DMS153 treated with DMSO at 0.1 percent for 48 hours (cell line): Measurements from ENCODE around the gene CYP17A1.
"Not testable (repeated sequence)": the region's sequence is repeated elsewhere in the genome, so short reads cannot be mapped to it uniquely, and the experiment has no call there.

Source experiments
- DNase-seq: peaks from one replicate; lab custom pipeline; 2025; ENCODE audit not compliant: unreplicated experiment; lab: John Stamatoyannopoulos, UW

CYP17A1 gene, protein sequence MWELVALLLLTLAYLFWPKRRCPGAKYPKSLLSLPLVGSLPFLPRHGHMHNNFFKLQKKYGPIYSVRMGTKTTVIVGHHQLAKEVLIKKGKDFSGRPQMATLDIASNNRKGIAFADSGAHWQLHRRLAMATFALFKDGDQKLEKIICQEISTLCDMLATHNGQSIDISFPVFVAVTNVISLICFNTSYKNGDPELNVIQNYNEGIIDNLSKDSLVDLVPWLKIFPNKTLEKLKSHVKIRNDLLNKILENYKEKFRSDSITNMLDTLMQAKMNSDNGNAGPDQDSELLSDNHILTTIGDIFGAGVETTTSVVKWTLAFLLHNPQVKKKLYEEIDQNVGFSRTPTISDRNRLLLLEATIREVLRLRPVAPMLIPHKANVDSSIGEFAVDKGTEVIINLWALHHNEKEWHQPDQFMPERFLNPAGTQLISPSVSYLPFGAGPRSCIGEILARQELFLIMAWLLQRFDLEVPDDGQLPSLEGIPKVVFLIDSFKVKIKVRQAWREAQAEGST

DNA sequence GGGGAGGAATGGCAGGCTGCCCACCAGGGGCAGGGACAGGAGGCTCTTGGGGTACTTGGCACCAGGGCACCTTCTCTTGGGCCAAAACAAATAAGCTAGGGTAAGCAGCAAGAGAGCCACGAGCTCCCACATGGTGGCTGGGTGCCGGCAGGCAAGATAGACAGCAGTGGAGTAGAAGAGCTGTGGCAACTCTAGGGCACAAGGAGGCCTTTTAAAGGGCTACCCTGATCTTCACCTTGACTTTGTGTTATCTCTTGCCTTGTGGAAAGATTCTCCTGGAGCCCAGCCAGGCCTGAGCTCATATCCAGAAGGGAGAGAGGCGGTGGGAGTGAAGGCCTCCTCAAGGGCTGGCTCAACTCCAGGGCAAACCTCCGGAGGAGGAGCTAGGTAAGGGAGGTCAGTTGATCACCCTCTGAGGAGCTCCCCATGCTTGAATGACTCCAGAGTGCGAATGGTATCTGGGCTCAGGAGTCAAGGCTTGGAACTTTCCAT, at the start of gene CYP17A1:
CYP17A1 (minus strand) TSS at position 184 of the 492 bp plus-strand sequence; CDS start at position 132, 52 bp downstream.
- no peak for DNase-seq

DNA sequence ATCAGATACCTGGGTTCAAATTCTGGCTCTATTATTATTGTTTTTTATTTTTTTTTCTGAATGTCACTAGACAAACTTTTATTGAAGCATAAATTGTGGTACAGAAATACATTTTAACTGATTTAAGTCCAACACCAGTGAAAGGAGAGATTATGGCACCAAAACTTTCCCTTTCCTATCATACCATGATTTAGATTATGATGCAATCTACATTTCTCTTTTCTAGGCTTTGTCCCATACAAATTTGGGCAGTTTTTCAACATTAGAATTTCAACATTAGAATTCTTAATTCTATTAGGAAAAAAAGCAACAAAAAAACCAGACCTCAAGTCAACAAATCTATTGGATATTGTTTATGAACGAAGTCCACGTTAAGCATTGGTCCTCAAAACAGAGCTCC, 43.0 kb upstream of the CYP17A1 start:
- DNase-seq = no peak

DNA sequence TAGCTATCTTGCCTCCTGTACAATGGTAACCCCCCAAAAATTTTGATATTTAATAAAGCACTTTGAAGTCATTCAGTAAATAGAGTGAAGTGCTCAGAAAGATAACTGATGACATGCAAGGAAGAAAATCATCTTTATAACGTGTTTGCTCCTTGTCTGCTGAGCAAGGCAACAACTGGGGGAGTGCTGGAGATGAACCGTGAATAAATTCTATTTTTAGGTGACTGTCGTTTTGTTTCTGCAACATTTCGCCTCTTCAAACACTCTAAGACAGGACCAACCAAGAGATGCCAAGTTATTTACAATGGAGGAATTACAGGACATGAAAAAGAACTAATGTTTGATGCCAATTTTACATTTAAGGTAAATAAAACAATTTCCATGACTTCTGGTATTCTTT, 41.4 kb upstream of the CYP17A1 start:
- DNase-seq = no peak

DNA sequence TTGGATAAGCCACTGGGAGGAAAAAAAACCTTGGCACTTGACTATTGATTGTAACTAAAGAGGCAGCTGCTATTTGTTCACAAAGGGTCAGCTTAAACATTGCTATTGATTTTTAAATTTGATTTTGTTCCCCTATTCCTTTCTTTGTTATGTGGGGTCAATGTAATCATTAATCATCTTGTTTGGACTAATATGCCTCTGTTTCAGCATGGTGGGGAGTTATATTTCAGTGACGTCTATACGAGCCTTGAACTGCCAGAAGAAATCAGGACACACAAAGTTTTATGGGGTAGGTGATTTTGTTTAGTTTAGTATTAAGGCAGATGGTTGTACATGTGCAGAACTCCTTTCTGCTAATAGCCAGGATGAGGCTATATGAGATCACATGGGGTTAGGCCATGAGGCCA, 39.5 kb upstream of the CYP17A1 start:
- DNase-seq = no peak

DNA sequence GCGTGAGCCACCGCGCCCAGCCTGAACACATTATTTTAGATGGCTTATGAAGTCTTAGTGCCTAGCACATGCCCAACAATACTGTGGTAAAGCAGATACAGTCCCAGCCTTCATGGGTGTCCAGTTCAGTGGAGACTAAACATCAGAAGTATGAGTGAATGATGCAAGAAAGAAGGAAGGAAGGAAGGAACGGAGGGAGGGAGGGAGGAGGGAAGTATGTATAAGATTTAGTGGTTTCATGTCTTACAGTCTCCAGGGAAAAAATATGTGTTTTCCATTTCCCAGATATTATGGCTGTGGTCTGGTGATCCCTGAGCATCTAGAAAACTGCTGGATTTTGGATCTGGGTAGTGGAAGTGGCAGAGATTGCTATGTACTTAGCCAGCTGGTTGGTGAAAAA, 35.0 kb upstream of the CYP17A1 start:
- no peak for DNase-seq

DNA sequence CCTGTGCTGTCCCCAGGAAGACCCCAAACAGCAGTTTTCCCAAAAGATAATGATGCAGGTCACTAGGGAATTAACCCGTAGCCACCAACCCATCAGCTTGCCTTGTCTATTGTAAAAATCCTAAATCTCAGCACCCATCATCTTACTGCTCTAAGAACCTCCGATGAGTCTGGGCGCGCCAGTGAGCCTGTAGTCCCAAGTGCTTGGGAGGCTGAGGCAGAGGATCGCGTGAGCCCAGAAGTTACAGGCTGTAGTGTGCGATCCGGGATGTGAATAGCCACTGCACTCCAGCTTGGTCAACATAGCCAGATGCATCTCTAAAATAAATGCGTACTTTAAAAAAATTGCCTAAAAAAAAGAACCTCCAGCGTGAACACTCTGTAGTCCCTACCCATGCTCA, 33.0 kb upstream of the CYP17A1 start:
- DNase-seq = no peak

DNA sequence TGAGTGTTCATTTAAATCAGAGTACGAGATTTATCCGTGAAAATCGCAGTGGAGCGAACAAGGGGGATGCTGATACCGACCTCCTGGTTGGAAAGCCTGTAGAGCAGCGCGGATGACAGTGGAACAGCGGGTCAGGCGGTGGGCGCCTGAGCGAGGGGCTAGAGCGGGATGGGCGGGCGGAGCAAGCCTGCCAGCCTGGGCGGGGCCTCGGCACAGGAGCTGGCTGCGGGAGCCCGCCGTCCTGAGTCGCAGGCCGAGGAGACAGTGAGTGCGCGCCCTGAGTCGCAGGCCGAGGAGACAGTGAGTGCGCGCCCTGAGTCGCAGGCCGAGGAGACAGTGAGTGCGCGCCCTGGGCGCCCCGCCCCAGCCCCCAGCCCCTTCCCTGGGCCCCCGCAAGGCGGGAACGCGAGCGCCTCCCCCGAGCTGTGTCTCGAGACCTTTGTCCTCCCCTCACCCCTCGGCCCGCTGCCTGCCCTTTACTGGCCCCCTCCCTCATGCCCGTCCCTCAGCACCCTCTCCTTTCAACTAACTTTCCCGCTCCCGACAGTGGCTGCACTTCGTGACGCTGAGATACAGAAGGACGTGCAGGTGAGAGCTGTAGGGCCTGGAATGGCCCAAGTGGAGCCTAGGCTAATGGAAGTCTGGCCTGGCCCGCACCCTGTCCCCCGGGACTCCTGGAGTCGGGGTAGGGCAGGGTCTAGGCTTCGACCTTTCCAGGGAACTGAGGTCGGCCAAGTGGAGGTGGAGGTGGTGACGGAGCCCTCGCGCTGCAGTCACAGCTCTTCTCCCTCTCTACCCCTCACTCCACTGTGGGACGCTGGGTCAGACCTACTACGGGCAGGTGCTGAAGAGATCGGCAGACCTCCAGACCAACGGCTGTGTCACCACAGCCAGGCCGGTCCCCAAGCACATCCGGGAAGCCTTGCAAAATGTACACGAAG, 32.3 kb upstream of the CYP17A1 start, which contains the start of gene AS3MT:
AS3MT (plus strand) TSS at position 213 of the 941 bp plus-strand sequence; CDS start at position 336, 123 bp downstream.
- no peak for DNase-seq

DNA sequence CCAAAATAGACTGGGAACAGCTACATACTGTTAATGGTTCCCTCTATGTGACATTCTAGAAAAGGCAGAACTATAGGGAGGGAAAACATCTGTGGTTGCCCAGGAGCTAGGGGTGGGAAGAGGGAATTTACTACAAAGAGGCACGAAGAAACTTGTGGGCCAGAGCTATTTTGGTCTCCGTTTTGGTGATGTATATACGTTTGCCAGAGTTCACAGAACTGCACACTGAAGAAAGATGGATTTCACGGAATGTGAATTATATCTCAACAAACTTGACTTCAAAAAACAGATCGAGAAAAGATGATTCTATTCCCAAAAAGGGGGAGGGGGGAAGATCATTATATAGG, 31.7 kb upstream of the CYP17A1 start:
- no peak for DNase-seq

DNA sequence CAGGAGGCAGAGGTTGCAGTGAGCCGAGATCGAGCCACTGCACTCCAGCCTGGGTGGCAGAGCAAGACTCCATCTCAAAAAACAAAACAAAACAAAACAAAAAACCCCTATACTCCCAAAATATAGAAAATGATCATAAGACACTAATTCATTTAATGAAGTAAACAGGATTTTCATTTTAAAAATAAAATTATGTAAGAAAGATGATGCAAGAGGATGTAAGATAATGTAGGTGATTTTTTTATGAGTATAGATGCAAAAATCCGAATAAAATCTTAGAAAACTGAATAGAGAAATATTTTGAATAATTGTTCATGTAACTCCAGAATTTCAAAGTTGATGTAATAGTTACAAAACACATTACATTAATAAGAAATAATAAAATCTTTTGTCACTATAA, 28.4 kb upstream of the CYP17A1 start:
- no peak for DNase-seq

DNA sequence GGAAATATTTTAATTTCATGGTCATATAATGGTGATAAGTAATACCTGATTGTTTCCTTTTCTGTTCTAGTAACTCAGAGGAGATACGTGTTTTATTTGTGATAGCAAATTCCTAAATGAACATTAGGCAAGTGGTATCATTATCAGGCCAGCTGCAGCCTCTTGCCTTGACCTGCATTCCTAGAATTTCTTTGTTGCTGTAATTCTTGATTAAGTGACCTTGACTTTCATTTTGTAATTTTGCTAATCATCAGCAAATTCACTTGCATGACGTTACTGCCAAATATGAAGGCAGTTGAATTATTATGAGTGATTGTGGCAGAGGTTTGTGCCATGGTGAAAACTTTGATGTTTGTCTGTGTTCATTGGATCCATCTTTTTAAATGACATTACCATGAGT, 26.4 kb upstream of the CYP17A1 start:
- no peak for DNase-seq

DNA sequence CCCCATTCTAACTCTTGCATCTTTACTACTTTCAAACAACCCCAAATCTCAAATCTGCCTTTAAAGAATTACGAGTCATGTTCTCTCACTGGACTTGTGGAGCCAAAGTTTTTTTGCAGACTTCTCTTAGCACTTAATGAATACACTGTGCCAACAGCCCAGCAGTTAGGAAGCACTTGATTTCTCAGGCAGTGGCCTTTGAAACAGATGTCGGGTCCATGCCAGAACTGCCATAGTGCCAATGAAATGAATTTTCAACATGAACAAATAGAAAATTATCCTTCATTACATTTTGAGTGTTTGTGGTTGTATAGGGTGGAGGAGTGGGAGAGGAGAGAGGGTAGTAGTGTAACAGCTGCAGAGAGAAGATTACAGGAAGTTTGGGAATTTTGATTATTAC, 22.7 kb upstream of the CYP17A1 start:
- no peak for DNase-seq

DNA sequence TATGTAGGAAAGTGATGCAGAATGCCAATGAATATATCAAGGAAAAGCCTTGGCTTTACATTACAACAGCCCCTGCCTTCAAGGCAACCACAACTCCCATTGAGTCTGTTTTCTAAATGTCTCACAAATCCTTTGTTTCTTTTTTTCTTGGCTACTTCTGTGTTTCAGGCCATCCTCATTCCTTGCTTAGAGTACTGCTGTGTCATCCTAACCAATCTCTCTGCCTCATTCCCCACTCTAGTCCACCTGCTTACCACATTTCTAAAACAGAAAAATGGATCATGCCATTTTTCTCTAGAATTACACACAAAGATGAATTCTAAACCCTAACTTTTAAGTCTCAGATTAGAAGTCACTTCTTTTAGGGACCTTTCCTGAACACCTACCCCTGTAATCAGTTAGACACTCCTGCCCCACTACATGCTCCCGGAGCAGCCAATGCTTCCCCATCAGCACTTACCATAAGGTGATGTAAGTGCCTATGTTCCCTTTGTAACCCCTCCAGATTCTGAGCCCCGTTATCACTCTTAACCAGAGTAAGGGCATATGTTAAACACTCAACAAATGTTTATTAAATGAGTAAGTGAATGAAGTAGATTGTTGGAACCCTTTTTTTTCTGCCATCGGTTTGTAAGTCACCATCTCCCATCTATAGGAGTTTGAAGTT, 19.7 kb upstream of the CYP17A1 start:
- no peak for DNase-seq

DNA sequence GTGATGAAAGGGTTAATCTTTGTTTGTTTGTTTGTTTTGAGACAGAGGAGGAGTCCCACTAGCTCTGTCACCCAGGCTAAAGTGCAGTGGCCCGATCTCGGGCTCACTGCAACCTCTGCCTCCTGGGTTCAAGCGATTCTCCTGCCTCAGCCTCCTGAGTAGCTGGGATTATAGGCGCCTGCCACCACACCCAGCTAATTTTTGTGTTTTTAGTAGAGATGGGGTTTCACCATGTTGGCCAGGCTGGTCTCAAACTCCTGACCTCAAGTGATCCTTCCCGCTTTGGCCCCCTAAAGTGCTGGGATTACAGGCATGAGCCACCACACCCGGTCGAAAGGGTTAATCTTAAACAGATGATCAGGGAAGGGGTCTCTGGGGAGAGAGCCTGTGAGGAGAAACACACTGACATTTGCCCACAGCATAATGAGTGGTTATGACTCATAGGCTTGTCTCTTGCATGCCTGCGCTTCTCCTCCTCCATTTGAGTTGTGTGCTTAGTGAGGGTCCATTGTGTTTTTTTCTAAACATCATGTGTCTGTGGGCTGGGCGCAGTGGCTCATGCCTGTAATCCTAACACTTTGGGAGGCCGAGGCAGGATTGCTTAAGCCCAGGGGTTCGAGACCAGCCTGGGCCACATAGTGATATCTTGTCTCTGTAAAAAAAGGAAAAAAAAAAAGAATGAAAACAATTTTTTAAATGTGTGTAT, 18.7 kb upstream of the CYP17A1 start:
- not testable (repeated sequence) for DNase-seq

DNA sequence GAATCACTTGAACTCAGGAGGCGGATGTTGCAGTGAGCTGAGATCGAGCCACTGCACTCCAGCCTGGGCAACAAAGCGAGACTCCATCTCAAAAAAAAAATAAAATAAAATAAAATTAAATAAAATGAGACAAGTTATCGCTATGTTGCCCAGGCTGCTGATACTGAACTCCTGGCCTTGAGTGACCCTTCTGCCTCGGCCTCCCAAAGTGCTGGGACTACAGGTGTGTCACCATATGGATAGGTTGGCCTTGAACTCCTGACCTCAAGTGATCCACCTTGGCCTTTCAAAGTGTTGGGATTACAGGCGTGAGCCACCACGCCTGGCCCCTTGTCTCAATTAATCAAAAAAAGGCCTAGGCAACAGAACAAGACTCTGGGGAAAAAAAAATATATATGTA, 16.0 kb upstream of the CYP17A1 start:
- not testable (repeated sequence) for DNase-seq

DNA sequence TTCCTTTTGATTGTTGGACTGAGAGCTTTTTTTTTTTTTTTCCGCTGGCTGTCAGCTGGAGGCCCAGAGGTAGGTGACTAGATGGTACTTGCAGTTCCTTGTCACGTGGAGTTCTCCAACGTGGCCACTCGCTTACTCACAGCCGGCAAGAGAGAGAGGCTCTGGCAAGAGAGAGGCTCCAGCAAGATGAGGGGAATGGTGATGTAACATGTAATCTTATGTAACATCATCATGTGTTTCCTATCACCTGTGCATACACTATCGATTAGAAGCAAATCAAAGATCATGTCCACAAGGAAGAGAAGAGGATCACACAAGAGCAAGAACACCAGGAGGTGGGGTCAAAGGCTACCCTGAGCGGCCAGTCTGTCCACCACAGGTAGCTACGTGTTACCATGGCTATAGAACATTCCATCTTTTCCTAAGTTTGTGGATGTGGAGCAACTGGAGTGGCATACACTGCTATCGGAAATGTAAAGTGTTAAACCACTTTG, 12.9 kb upstream of the CYP17A1 start:
- no peak for DNase-seq

DNA sequence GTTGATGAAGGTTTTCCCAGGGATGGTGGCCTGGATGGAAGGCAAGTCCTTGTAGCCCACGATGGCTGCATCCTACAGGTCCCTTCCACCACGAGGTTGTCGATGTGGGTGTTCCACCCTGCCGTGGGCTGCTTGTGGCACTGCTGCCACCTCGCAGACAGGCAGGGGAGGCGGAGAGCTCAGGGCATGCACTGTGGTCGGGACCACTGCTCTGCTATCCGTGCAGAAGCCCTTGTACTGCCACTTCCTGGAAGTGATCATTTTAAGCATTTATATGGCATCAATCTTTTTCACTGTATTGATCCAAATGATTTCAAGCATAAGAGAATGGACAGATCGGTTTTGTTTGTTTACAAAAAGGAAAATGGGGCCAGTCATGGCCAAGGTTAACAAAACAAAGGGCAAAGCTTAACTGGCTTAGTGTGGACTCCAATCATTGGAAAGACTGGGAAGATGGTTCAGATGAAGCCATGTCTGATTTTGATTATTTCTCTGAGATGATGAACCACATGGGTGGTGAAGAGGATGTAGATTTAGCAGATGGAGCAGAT, 8.2 kb upstream of the CYP17A1 start:
- no peak for DNase-seq

DNA sequence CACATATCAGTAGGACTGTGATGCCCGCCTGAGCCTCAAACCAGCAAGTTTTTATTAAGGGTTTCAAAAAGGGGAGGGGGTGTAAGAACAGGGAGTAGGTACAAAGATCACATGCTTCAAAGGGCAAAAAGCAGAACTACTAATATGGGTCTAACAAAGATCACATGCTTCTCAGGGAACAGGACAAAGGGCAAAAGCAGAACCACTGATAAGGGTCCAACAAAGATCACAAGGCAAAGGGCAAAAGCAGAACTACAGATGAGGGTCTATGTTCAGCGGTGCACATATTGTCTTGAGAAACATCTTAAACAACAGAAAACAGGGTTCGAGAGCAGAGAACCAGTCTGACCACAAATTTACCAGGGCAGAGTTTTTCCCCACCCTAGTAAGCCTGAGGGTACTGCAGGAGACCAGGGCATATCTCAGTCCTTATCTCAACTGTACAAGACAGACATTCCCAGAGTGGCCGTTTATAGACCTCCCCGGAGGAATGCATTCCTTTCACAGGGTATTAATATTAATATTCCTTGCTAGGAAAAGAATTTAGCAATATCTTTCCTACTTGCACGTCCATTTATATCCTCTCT, 7.1 kb upstream of the CYP17A1 start:
- not testable (repeated sequence) for DNase-seq

DNA sequence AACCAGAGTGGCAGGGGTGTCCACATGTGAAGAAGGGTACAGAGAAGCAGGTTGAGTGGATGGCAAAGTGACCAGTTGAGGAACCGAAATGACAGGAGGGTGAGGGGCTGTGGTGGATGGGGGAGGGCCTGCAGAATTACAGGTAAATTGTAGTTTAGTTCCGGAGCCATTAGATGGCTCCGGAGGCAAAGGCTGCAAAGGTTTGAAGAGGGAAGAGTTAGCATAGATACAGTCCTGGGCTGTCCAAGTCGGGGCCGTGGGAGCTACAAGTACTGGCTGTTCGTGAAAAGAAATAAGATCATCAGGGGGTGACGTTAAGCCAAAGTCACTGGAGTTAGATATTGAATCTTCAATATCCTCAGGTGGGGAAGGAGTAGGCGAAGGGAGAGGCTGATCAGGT, 5.9 kb upstream of the CYP17A1 start:
- not testable (repeated sequence) for DNase-seq

DNA sequence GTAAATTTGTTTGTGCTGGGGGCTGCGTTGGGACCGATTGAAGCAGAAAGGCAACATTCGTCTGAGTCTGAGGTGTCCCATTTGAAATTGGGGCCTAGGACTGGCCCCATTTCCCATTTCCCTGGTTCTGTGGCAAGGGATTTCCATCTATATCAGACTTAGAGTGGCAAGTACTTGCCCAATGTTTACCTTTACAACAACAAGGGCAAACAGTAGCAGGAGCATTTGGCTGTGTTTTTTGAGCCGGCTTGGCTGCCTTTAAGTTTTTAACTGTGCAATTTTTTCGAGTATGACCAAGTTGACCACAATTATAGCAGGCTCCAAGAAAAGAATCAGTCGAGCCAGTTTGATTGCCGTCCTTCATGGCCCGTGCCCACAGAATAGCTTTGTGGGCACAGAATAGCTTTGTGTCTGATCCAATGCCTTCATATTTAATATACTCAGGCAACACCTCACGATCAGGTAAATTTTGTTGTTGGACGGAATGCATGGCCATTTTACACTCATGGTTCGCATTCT, 4.7 kb upstream of the CYP17A1 start:
- no peak for DNase-seq
